Measurements from ENCODE around the gene NLGN2.
A peak's percentile ranks its signal among the peaks of the same experiment; 100 is the strongest.

The NLGN2 gene

DNA sequence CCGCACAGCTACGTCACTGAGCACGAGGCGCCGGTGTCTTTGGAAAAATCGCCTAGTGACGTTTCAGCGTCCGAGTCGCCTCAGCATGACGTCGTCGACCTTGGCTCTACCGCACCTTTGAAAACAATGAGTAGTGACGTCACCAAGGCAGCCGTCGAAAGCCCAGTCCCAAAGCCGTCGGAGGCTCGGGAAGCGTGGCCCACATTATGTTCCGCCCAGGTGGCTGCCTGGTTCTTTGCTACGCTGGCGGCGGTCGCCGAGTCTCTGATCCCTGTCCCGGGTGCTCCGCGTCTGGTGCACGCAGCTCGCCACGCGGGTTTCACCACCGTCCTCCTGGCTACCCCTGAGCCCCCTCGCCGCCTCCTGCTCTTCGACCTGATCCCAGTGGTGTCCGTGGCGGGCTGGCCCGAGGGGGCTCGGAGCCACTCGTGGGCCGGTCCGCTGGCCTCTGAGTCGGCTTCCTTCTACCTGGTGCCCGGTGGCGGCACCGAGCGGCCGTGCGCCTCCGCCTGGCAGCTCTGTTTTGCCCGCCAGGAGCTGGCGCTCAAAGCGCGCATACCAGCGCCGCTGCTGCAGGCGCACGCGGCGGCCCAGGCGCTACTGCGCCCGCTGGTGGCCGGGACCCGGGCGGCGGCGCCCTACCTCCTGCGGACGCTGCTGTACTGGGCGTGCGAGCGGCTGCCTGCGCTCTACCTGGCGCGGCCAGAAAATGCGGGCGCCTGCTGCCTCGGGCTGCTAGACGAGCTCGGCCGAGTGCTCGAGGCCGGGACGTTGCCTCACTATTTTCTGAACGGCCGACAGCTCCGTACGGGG is 29.1 kb downstream of the NLGN2 start:
- peak in 42 of 56 donors; percentile 18 to 84 (median 56) for DNase-seq

DNA sequence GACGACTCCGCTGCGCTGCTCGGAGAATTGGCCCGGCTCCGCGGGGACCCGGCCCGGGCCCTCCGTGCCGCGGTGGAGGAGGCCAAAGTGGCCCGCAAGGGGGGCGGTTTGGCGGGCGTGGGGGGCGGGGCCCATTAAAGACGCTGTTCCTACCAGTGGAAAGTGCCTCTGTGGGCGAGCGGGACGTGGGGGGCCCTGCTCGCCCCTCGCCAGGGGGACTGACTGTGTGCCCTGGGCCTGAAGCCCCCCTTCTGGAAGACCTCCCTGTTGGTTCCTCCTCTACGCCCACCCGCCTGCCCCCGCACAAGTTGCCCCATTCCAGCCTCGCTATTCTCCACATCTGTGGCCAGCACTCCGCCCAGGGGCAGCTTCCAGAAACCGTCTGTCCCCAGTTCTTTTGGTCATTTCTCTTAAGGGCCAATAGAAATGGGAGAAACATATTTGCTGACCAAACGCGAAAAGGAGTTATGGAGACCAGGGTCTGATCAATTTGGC is 29.8 kb downstream of the NLGN2 start:
- no peak for DNase-seq

DNA sequence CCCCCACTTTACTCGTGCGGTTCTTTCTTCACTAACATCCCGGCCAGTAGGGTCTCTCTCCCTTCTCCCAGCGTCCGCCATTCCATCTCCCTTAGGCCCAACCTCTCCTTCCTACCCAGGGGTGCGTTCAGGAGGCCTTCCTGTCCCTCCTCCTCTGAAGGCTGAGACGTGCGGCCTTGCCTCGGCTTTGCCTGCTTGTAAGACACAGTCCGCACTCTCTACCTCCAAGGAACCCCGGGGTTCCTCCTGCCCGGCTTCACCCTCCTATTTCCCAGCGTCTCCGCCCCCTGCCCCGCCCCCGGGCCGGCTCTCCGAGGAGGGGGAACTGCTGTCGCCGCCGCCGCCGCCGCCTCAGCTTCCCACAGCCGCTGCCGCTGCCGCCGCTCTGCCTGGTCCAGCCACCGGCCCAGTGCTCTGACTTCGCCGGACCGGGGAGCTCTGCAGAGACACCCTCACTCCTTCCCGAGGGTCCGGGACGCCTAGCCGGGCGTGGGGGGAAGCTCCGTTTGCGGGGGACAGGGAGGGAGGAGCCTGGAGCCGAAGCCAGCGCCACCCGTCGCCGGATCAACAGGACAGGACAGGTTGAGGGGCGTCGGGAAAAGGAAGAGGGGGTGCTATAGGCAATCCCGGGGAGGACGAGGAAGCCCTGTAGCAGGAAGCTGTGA is 30.4 kb downstream of the NLGN2 start:
- peak in 40 of 56 donors; percentile 16 to 72 (median 46) for DNase-seq

DNA sequence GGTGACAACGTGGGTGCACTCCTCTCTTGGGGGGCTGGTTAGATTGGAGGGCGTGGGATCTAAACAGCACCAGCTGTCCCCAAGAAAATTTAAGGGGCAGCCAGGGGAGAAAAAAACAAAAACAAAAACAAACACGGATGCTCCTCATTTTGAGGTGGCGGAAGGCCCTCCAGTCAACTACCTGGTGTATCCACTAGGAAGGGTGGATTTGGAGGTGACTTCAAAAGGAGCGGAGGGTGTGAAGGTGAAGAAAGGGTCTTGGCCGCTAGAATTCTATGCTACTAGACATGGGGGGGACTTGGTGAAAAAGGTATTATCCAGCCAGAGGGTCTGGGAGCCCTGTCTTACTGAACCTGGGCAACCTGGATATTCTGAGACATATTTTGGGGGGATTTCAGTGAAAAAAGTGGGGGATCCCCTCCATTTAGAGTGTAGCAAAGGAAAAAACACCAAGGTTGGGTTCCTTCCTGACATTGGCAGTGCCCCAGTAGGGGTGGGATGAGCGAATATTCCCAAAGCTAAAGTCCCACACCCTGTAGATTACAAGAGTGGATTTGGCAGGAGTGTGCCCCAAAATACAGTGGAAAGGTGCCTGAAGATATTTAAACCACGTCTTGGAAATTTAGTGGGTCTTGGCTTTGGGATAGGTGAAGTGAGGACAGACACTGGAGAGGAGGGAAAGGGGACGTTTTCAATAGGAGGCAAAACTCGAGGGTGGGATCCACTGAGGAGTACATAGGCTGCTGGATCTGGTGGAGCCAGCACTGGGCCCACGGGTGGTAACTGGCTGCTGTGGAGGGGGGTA is 31.2 kb downstream of the NLGN2 start:
- no peak for DNase-seq

DNA sequence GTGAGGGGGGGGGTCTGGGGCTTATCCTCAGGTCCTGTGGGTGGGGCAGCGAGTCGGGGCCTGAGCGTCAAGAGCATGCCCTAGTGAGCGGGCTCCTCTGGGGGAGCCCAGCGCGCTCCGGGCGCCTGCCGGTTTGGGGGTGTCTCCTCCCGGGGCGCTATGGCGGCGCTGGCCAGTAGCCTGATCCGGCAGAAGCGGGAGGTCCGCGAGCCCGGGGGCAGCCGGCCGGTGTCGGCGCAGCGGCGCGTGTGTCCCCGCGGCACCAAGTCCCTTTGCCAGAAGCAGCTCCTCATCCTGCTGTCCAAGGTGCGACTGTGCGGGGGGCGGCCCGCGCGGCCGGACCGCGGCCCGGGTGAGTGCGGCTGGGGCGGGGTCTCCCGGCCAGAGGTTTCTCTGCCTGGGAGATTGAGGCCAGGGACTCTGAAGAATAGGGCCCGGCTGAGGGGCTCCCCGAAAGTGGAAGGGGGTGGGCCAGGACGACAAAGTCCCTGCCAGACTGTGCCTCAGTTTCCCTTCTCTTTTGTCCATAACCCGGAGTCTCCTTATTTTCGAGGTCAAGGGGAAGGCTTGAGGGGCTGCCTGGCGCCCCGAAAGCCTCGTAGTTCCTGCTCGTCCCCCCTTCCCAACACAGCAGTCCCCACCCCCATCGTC is 31.9 kb downstream of the NLGN2 start, which contains the start of gene FGF11:
Gene FGF11, plus strand, starts transcription at position 51 of the 651 bp plus-strand sequence. Its CDS starts 109 bp downstream, at position 160.
- no peak for DNase-seq

DNA sequence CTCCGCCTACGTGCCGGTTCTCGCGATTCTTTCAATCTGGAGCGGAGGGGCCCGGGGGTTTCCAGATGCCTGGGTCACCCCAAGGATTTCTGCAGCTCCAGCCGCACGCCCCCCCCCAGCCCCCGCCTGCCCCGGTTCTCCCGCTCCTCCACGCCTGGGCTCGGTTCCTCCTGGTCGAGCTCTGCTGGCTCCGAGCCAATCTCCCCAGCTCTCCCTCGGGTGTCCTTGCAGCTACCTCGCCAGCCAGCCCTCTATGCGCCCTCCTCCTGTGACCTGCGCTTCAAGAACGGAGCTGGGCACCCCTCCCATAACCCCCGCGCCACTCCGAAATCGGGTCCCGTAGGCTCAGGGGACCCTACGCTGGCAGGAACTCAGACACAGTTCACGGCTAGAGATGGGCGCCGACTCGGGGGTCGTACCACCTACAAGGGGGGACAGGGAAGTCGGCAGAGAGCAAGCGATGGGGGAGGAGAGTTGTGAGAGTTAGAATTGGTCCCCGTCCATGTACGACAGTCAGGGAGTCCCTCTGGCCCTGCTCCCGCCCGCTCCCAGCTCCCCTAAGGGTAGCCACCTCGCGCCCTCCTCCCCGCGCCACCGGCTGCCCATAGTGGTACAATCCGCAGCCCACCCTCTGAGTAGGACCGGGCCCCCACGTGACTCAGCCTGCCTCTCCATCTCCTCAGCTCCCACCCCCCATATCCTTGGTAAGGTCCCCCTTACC is 32.6 kb downstream of the NLGN2 start:
- DNase-seq = peak in 14 of 56 donors; percentile 10 to 77 (median 24)

DNA sequence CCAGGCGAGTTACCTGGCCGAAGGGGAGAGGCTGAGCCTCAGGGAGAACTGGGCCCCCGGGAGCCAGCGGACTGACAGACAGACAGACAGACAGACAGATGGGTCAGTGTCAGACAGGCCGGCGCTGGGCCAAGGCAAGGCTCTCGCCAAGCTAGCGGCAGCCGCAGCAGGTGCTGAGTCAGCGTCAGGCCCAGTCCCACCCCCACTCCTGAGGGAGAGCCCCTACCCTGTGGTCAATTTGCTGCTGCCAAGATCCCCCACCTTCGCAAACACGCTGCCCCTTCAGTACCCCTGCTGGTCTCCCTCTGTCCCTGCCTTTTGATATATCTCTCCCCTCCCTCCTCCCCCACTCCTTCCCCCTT is 33.2 kb downstream of the NLGN2 start:
- peak in 15 of 56 donors; percentile 15 to 70 (median 33) for DNase-seq

DNA sequence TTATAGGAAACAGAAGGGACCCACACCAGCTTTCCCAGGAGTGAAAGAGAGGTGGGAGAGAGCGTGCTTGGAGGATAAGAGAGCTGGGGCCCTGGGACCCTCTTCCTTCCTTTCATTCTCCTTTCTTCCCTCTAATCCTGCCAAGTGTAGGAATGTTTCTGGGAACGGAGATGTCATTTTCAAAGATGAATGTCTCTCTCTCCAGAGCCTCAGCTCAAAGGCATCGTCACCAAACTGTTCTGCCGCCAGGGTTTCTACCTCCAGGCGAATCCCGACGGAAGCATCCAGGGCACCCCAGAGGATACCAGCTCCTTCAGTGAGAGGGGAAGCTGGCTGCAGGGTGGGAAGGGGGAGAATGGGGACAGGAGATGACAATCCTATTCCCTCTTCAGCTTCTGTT is 33.6 kb downstream of the NLGN2 start:
- no peak for DNase-seq

DNA sequence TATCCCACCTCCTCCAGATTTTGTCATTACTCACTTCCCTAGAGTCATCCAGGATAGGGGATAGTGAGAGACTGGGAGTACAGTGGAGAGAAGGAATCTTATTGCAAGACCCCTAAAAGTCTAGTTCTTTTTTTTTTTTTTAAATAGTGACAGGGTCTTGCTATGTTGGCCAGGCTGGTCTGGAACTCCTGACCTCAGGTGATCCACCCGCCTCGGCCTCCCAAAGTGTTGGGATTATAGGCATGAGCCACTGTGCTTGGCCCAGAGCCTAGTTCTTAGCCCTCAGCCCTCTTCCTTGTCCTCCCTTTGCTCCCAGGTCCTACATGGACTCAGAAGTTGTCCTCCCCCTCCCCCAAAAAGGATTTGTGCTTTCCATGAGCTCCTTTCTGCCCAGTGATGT is 34.5 kb downstream of the NLGN2 start:
- no peak for DNase-seq

DNA sequence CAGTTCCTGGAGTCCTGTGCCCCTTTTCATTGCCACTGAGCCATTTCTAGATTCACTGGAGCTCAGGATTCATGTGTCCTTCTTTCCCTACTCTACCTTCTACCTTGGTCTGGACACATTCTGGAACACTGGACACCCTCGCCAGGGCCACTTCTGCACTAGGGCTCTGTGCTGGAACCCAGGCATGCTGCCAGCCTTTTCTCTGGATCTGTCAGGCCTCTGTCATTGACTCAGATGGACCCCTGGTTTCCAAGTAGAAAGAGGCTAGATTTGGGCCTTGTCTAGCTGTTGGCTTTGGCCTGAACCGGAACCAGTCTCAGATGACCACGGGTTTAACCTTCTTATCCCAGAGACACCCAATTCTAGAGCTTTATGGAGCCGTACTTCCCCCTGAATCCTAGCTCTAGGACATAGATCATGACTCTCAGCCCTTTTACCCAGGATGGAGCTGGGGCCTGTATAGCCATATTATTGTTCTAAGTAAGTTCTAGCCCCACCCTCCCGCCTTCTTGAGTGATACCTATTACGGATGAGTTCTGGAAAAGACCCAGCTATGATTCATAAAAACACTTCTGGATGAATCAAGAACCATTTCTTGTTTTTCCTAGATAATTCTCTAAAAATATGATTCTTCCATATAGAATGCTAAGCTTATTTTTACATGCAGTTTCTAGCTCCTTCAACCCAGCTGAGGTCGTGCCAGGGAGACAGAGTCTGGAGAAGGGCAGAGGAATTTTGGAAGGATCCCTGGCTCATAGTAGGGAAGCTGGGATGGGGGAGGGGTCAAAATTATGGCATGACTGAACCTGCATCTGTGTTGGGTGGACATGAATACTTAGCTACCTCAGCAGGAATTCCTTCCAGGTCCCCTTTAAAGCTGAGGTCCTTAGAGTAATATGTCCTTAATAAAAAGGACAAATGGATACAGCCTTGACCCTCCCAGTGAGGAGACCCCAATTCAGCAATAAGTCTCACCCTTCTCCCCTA is 36.1 kb downstream of the NLGN2 start:
- DNase-seq = no peak

DNA sequence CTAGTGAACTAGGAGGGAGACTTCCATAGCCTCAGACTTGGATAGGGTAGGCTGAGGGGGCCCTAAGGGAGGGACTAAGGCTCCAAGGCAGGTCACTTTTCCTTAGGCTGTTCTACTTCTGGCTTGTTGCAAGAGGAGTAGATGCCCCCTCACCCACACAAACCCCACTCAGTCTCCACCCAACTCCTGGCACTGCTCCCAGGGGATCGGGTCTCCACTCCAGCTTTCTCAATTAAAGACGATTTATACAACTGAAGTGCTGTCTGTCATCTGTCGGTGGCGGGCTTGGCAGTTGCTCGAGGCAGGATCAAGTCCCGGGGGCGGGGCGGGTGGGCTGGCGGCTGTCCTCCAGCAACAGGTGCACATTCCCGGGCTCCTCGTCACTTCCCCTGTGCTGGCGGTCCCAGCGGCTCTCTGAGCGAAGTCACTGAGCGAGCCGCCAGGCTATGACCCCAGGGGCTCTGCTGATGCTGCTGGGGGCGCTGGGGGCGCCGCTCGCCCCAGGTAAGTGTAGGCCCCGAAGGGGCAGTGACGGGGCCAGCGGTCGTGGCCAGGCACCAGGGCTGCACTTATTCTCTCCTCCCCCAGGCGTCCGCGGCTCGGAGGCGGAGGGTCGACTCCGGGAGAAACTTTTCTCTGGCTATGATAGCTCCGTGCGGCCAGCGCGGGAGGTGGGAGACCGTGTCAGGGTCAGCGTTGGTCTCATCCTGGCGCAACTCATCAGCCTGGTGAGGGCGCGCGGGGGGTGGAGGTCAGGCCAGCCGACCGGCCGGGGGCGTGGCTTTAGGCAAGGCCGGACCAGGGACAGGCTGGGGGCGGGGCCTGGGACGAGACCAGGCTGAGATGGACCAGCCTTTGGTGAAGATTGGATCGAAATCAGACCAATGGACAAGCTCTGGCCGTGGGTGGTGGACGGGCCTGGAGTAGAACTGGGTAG is 37.3 kb downstream of the NLGN2 start, which contains the start of gene CHRNB1:
Gene CHRNB1, plus strand, starts transcription at position 380 of the 937 bp plus-strand sequence. Its CDS starts 67 bp downstream, at position 447.
- DNase-seq = peak in 46 of 56 donors; percentile 25 to 86 (median 54)

DNA sequence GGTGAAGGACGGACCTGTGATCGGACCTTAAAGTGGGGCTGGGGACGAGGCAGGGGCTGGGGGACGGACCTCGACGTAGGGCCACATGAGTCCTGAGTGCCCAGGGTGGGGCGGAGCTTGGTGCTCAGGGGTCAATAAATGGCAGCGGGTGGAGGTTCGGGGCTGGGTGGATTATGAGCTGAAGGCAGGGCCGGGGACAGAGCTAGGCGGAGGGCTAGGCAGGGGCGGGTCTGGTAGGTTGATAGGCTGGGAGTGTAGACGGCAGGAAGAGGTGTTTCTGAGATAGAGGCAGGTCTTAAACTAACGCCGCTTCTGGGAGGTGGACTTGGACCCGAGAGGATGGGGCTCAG is 37.9 kb downstream of the NLGN2 start:
- peak in 1 of 56 donors; percentile 70 for DNase-seq

DNA sequence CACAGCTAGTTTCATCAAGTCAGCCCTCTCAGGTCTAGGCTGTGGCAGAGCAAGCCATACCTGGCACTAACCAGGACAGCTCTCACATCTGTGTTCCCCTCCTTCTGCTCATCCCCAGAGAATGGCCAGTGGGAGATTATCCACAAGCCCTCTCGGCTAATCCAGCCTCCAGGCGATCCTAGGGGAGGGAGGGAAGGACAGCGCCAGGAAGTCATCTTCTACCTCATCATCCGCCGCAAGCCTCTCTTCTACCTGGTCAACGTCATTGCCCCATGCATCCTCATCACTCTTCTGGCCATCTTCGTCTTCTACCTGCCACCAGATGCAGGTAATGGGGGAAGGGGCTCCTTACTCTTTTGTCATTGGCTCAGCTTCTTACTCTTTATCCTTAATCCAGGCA is 40.8 kb downstream of the NLGN2 start:
- DNase-seq = no peak

DNA sequence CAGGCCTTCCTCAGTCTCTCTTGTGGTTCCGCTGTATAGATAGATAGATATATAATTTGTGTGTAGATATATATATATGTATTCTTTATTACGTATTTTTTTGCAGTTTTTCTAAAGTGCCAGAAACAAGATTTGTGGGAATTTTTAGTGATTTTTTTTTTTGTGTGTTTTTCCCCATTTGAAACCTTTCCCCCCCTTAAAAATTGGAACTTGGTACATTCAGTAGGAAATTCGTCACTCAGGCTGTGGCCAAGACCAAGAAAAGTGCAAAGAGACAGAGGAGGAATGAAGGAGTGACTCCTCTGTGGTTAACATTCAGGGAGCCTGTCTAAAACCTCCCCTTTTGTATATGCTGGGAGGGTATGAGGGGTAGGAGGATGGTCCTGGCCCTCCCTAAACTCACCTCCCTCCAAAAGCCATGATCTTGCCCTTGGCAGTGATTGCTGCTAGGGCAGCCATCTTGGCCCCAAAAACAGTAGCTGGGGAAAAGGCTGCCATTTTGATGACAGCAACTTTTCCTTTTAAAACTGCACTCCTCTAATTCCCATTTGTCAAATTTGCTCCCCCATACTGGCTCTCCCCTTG is 52.4 kb downstream of the NLGN2 start:
- DNase-seq = no peak

DNA sequence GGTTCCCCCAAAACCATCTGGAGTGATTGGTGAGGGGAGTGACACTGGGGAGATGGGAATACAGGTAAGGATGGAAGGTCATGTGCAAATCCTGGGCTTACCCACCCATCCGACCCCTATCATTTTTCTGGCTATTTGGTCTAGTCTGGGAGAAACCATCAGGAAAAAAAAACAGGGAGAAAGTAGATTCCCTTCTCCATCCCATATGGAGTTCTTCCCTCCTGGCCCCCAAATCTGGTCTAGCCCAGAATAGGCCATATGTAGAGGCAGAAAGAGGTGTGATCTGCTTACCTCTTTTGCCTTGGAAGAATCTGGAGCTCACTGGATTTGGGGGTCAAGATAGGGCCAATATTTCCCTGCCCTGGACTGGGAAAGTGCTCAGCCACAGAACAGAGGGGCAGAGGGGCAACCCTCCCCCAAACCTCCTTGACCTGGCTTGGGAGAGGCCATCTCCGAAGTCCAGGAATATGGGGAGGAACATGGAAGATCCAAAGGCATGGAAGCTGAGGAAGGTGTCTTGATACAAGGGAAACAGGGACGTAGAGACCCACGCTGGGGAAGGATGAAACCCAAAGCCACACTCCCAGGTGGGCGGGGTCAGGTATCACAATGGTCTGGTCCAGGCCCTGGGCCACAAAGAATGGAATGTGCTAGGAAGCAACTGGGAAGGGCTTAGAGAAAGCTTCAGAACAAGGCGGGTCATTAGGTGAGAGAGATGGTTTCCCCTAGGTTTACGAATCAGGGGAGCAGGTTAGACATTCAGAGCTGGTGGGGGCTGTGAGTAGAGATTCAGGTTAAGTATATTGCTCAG is 53.4 kb downstream of the NLGN2 start:
- DNase-seq = no peak
